ENCODE results near the gene S1PR2.
"Not testable (repeated sequence)": the region's sequence is repeated elsewhere in the genome, so short reads cannot be mapped to it uniquely, and the experiment has no call there.

The S1PR2 gene

GRCh38 chr19:10223488-10224213 is 7.5 kb downstream of the S1PR2 start:
- no peak for DNase-seq (ENCODE audit: low spot score)

- peak; percentile 8 for DNase-seq (ENCODE audit: low spot score)
These were observed 8.8 kb downstream of the S1PR2 start for GRCh38 chr19:10222201-10222890.

- no peak for DNase-seq (ENCODE audit: low spot score)
These were observed 10.4 kb downstream of the S1PR2 start for GRCh38 chr19:10220695-10221094.

- no peak for DNase-seq (ENCODE audit: low spot score)
These were observed 11.5 kb downstream of the S1PR2 start for GRCh38 chr19:10219678-10220077.

GRCh38 chr19:10217085-10217484 is 14.0 kb downstream of the S1PR2 start:
- no peak for DNase-seq (ENCODE audit: low spot score)

GRCh38 chr19:10214784-10215183 is 16.3 kb downstream of the S1PR2 start:
- DNase-seq (ENCODE audit: low spot score): no peak

GRCh38 chr19:10211691-10212090 is 19.4 kb downstream of the S1PR2 start:
- DNase-seq (ENCODE audit: low spot score): no peak

- no peak for DNase-seq (ENCODE audit: low spot score)
These were observed 20.1 kb downstream of the S1PR2 start for GRCh38 chr19:10211061-10211460.

GRCh38 chr19:10209315-10209714 is 21.8 kb downstream of the S1PR2 start:
- no peak for DNase-seq (ENCODE audit: low spot score)

- DNase-seq (ENCODE audit: low spot score): no peak
These were observed 24.1 kb downstream of the S1PR2 start for GRCh38 chr19:10207026-10207425.

- no peak for DNase-seq (ENCODE audit: low spot score)
These were observed 24.8 kb downstream of the S1PR2 start for GRCh38 chr19:10206226-10206885.

- no peak for DNase-seq (ENCODE audit: low spot score)
These were observed 25.5 kb downstream of the S1PR2 start for GRCh38 chr19:10205636-10206035.

- no peak for DNase-seq (ENCODE audit: low spot score)
These were observed 27.4 kb downstream of the S1PR2 start for GRCh38 chr19:10203686-10204085.

- no peak for DNase-seq (ENCODE audit: low spot score)
These were observed 30.0 kb downstream of the S1PR2 start for GRCh38 chr19:10201176-10201575.

GRCh38 chr19:10200101-10200500 is 31.0 kb downstream of the S1PR2 start:
- DNase-seq (ENCODE audit: low spot score): not testable (repeated sequence)

GRCh38 chr19:10198889-10199644 is 32.1 kb downstream of the S1PR2 start:
- not testable (repeated sequence) for DNase-seq (ENCODE audit: low spot score)

GRCh38 chr19:10195199-10195519 is 36.0 kb downstream of the S1PR2 start:
- DNase-seq (ENCODE audit: low spot score): no peak

GRCh38 chr19:10194500-10195198 is 36.5 kb downstream of the S1PR2 start, which contains the start of gene DNMT1:
Gene DNMT1, minus strand, starts transcription at chr19:10194953. Its CDS starts 54 bp downstream, at chr19:10194899.
- peak; percentile 96 for DNase-seq (ENCODE audit: low spot score)

- peak; percentile 7 for DNase-seq (ENCODE audit: low spot score)
These were observed 37.2 kb downstream of the S1PR2 start for GRCh38 chr19:10193790-10194499.

GRCh38 chr19:10192922-10193321 is 38.2 kb downstream of the S1PR2 start:
- no peak for DNase-seq (ENCODE audit: low spot score)

GRCh38 chr19:10191347-10191746 is 39.8 kb downstream of the S1PR2 start:
- DNase-seq (ENCODE audit: low spot score): no peak
